CD4-positive, alpha-beta T cell treated with Interleukin-15 for 4 hours (primary cell): Measurements from ENCODE around the gene SSH3.
A peak's percentile ranks its signal among the peaks of the same experiment; 100 is the strongest.
"Not testable (repeated sequence)": the region's sequence is repeated elsewhere in the genome, so short reads cannot be mapped to it uniquely, and the experiment has no call there.

Experiments
- DNase-seq: peaks from one replicate; pipeline ENCODE4 v3.0.0-alpha.2; 2020; ENCODE audit warnings: low spot score

Gene SSH3, protein sequence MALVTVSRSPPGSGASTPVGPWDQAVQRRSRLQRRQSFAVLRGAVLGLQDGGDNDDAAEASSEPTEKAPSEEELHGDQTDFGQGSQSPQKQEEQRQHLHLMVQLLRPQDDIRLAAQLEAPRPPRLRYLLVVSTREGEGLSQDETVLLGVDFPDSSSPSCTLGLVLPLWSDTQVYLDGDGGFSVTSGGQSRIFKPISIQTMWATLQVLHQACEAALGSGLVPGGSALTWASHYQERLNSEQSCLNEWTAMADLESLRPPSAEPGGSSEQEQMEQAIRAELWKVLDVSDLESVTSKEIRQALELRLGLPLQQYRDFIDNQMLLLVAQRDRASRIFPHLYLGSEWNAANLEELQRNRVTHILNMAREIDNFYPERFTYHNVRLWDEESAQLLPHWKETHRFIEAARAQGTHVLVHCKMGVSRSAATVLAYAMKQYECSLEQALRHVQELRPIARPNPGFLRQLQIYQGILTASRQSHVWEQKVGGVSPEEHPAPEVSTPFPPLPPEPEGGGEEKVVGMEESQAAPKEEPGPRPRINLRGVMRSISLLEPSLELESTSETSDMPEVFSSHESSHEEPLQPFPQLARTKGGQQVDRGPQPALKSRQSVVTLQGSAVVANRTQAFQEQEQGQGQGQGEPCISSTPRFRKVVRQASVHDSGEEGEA

DNA sequence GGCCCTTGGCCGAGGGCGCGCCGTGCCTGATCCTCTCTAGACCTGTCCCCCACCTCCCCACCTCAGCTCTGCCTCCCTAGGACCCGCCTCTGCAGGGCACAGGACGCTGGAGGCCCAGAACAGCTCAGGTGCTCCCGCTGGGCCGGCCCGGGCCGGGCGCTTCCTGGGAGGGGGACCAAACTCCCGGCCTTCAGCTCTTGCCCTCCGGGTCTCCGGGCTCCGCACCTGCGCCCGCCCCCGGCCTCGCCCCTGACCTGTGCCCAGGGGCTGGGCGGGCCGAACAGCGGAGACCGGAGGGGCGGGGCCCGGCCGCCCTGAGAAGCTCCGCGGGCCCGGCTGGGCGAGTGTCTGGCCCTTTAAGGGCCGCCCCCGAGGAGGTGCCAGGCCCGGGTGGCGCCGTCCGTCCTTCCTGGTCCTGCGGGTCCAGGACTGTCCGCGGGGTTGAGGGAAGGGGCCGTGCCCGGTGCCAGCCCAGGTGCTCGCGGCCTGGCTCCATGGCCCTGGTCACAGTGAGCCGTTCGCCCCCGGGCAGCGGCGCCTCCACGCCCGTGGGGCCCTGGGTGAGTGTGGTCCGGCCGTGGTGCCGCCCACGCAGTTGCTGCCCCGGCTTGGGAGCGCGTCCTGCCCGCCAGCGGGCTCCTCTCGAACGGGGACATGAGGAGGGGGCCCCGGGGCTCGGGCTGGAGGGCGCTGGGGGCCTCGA lies at the start of gene SSH3:
TSS of gene SSH3 (plus strand) at position 399 of the 703 bp plus-strand sequence. CDS start at position 495, 96 bp downstream.
- peak; percentile 35 for DNase-seq

DNA sequence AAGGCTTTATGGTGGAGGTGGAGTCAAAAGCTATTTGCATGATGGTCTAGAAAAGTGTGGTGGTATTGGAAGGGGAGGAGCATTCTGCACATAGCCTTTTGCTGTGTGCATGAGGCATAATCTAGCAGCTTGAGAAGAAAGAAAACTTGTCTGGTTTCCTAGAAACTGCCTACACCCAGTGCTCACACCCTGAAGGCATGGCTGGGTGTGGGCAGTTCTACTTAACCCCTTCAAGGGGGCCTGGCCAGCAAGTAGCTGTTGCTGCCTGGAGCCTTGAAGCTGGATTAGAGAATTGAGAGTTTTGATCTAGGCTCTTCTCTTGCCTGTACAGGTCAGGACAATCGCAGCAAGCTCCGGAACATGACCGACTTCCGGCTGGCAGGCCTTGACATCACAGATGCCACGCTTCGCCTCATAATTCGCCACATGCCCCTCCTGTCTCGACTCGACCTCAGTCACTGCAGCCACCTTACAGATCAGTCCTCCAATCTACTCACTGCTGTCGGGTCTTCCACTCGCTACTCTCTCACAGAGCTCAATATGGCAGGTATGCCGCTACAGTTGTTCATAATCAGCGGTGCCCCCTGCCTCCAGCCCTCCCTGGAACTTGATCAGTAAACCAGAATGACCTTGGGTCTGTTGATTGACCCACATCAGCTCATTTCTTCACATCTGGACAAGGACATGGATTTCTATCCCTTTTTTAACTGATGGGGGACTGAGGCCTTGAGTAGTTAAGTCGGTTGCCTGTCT lies 49.3 kb upstream of the SSH3 start:
- no peak for DNase-seq

DNA sequence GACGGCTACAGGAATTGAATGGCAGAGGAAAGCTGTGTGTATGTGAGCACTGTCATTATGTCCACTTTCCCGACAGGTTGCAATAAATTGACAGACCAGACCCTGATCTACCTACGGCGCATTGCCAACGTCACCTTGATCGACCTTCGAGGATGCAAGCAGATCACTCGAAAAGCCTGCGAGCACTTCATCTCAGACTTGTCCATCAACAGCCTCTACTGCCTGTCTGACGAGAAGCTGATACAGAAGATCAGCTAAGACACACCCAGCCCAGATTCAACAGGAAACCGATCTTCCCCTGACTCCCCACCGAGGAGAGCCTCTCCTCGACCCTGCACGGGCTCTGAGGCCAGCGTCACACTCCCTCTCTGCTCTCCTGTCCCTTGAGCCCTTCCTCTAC lies 48.5 kb upstream of the SSH3 start:
- DNase-seq: no peak

GRCh38 chr11:67255353-67255752 lies 48.0 kb upstream of the SSH3 start:
- no peak for DNase-seq

DNA sequence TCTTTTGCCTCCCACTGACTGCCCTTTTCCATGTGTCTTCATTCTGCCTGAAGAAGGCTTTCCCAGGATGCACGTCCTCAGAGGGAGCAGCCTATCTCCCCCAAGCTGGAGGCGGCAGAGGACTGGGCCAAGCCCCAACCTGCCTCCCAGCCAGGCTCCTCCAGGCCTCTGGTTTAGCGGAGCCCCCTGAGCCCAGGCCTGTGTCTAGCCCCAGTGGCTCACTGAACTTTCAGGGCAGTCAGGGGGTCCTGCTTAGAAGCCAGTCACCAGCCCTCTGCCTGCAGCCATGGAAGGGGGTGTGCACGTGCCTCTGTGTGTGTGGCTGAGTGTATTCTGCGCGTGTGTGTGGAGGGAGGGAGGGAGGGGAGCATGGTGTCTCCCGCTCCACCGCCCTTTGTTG lies 47.5 kb upstream of the SSH3 start:
- DNase-seq: no peak

- no peak for DNase-seq
Measured at GRCh38 chr11:67256477-67257135, 46.7 kb upstream of the SSH3 start.

GRCh38 chr11:67260406-67260805 lies 42.9 kb upstream of the SSH3 start:
- DNase-seq: no peak

- DNase-seq: not testable (repeated sequence)
Measured at GRCh38 chr11:67260885-67261639, 42.3 kb upstream of the SSH3 start.

DNA sequence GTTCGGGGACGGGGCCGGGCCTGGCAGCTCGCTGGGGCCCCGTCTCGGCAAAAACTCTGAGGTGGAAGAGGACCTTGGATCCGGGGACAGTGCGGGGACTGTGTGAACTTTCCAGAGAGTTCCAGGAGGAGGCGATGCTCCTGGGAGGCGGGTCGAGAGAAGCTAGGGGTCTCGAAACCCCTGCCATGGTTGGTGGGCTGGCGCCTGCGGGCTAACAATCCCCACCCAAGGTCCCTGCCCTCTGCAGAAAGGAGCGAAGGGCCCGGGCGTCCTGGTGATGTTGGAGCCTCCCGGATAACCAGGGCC lies 41.7 kb upstream of the SSH3 start:
- DNase-seq: no peak

DNA sequence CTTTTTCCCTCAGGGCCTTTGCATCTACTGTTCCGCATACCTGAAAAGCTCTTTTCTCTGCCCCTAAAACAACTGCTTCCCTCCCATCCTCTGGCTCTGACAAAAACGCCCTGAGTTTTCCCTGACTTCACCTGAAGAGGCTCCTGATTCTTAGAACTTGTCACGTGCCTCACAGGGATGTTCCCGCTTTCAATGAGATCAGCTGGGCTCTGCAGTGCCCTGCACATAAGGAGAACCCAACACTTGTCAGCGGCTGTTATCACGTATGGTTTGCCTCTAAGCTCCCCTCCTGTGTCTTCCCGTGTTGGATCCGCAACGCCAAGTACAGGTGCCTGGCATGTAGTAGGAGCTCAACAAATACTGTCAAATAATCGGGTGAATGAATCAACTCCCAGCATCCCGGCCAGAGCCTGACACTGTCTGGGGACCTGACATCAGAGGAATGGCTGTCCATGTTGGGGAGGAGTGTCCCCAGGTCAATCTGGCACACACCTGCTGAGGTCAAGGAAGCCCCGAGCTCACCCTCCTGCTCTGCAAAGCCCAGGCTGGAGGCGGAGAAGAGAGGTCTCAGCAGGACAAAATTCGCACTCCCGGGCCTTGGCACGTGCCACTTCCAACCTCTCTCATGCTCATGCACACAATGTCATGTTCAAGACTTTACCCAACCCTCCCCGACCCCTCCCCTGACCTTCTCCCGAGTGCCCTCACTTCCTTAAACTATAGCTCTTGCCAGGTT lies 41.2 kb upstream of the SSH3 start:
- DNase-seq: no peak

GRCh38 chr11:67262731-67263675 lies 40.3 kb upstream of the SSH3 start:
- peak; percentile 74 for DNase-seq

DNA sequence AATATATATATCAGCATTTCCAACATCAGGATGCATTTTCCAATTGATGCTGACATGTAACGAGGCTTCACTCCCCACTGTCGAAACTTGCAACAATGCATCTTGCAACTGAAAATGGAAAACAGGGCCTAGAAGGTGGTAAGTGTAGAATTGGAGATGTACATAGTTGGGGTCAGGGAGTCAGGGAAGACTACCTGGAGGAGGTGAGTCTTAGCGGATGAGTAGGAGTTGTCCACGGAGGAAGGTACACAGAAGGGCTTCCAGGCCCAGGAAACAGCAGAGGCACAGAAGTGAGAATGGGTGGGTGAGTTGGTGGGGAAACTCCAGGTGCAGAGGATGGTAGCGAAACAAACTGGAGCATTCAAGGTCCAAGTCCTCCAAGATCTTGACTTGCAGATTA lies 39.1 kb upstream of the SSH3 start:
- no peak for DNase-seq

- DNase-seq: no peak
Measured at GRCh38 chr11:67264877-67265632, 38.3 kb upstream of the SSH3 start.

DNA sequence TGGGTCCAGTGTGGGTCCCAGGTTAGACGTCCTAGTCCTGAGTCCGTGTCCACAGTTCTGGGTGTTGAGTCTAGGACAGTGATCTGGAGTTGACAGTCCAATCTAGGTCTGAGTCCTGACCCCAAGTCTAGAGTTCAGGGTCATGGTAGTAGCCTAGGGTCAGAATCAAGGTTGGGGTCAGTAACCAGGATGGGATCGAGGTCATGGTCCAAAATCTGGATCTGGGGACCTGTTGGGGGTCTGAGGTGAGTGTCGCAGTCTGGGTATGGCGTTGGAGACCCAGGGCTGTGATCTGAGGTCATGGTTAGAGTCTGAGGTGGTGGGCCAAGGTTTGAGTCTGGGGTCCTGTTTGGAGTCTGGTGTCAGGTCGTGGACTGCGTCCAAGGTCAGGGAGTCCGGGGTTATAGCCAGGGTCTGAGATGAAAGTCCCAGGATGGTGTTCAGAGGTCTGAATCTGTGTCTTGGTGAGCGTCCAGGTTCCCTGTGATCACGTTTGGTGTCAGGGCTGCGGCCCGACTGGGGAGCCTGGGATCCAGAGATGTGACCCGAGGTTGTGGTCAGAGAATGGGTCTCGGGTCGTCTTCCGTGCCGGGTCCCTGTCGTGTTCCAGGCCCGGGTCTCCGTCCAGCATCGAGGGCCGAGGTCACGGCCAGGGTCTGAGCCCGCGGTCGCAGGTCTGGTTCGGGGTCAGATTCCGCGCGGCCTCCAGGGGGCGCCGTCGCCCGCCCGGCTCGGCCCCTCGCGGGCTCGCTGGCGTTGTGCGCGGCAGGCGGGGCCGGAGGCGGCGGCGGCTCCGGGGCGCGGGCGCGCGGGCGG lies 37.5 kb upstream of the SSH3 start:
- DNase-seq: peak; percentile 81

DNA sequence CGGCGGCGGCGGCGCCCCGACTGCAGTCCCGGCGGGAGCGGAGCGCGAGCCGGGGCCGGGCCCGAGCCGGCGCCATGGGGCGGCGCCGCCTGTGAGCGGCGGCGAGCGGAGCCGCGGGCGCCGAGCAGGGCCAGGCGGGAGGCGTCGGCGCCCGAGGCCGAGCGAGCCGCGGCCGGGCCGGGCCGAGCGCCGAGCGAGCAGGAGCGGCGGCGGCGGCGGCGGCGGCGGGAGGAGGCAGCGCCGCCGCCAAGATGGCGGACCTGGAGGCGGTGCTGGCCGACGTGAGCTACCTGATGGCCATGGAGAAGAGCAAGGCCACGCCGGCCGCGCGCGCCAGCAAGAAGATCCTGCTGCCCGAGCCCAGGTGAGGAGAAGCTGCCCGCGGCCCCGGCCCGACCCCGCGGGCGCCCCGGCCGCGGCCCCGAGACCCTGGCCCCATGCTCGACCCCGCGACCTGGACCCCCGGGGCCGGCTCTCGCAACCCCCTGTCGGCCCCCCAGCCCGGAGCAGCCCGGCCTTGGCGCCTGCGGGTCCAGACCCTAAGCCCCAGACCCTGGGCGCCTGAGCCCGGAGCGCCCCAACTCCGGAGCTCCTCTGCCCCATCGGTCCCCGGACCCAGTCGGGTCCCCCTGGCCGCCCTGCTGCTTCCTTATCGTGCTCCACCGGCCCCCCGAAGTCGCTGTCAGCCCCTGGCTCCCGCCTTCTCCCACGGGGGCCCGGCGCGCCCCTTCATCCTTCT lies 36.7 kb upstream of the SSH3 start, which contains the start of gene GRK2:
TSS of gene GRK2 (plus strand) at position 25 of the 739 bp plus-strand sequence. CDS start at position 252, 227 bp downstream.
- DNase-seq: no peak

- no peak for DNase-seq
Measured at GRCh38 chr11:67267188-67268080, 35.9 kb upstream of the SSH3 start.
